Uterus (tissue), 2 donors: ENCODE results near the gene ESPN.

ENCODE experiments used
- POLR2A ChIP-seq, 2 donors: fragments of 450-650 bp; IDR thresholded peaks; one replicate each; pipeline ENCODE4 v1.6.1; 2016; ENCODE audit warnings: antibody characterized with exemption in 2 of 2, mild to moderate bottlenecking in 1 of 2, moderate library complexity in 1 of 2
- TF ChIP-seq, protein P1 (sequence below), 4 experiments: fragments of 200-600 bp in 2 of 4; fragments of 450-650 bp in 2 of 4; sonication (generic) in 2 of 4; IDR thresholded peaks; one replicate each; pipeline ENCODE4 v1.5.1; 2016 to 2019; ENCODE audit warnings: antibody characterized with exemption in 4 of 4, mild to moderate bottlenecking in 2 of 4, moderate library complexity in 1 of 4

- TF ChIP-seq, protein P1, sequence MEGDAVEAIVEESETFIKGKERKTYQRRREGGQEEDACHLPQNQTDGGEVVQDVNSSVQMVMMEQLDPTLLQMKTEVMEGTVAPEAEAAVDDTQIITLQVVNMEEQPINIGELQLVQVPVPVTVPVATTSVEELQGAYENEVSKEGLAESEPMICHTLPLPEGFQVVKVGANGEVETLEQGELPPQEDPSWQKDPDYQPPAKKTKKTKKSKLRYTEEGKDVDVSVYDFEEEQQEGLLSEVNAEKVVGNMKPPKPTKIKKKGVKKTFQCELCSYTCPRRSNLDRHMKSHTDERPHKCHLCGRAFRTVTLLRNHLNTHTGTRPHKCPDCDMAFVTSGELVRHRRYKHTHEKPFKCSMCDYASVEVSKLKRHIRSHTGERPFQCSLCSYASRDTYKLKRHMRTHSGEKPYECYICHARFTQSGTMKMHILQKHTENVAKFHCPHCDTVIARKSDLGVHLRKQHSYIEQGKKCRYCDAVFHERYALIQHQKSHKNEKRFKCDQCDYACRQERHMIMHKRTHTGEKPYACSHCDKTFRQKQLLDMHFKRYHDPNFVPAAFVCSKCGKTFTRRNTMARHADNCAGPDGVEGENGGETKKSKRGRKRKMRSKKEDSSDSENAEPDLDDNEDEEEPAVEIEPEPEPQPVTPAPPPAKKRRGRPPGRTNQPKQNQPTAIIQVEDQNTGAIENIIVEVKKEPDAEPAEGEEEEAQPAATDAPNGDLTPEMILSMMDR (IDR thresholded peaks at IDR 0.05), result no peak
- TF ChIP-seq POLR2A (IDR thresholded peaks at IDR 0.05), result no peak
These were observed 83.7 kb downstream of the ESPN start for GRCh38 chr1:6508154-6508815.
